Measurements from ENCODE around the gene RCCD1.

The RCCD1 gene

GRCh38 chr15:90955624-90956273 lies 1.1 kb downstream of the RCCD1 start:
- no peak overlapping the region for H3K9ac ChIP-seq (ENCODE audit: low read depth, low read length, poor library complexity)
- peak overlapping the region; percentile 82 for H2AK5ac ChIP-seq (ENCODE audit: low read depth, low read length)
- no peak overlapping the region for H2BK12ac ChIP-seq (ENCODE audit: low read length)
- H3K4me3 ChIP-seq (ENCODE audit: low read length in 2 of 2): peak overlapping the region in 1 of 2 donors; percentile 50
- H3K36me3 ChIP-seq (replicated peaks in 1 of 2; ENCODE audit: control insufficient read depth in 2 of 2, insufficient read depth in 2 of 2, low read length in 2 of 2): peaks cover 26 to 43% of the 10 kb centered on the region in 2 donors
- H3K79me1 ChIP-seq (ENCODE audit: low read depth, low read length): peaks cover 10% of the 10 kb centered on the region
- peak overlapping the region; percentile 71 for H2AFZ ChIP-seq (ENCODE audit: low read length)
- H2BK15ac ChIP-seq (ENCODE audit: low read length): no peak overlapping the region
- H3K4me2 ChIP-seq (ENCODE audit: insufficient read depth, low read length, poor library complexity, severe bottlenecking): peak overlapping the region; percentile 86
- WGBS, 2 donors (ENCODE audit: extremely low coverage in 2 of 2, insufficient read length in 2 of 2, insufficient replicate concordance in 1 of 2): no CpG with 5 or more reads among the region's 20 CpGs
- H4K91ac ChIP-seq (ENCODE audit: low read depth, low read length, poor library complexity): no peak overlapping the region
- peaks cover 0 to 10% of the 10 kb centered on the region in 2 donors for H3K4me1 ChIP-seq (ENCODE audit: control insufficient read depth in 2 of 2, insufficient read depth in 1 of 2, low read depth in 1 of 2, low read length in 2 of 2)
- peak overlapping the region; percentile 96 for H3K18ac ChIP-seq (ENCODE audit: low read length)
- H3K9me3 ChIP-seq (replicated peaks in 1 of 2; ENCODE audit: control insufficient read depth in 2 of 2, insufficient read depth in 1 of 2, low read depth in 1 of 2, low read length in 2 of 2): peaks cover 0 to 1% of the 10 kb centered on the region in 2 donors
- H3K14ac ChIP-seq (ENCODE audit: low read length): no peak overlapping the region
- H3K4ac ChIP-seq (ENCODE audit: low read length): no peak overlapping the region
- no peak overlapping the region for H2BK120ac ChIP-seq (ENCODE audit: low read depth, low read length)
- H3K27me3 ChIP-seq (ENCODE audit: control insufficient read depth in 3 of 3, insufficient read depth in 3 of 3, low read depth in 1 of 3, low read length in 3 of 3): peaks cover 0 to 4% (median 0%) of the 10 kb centered on the region in 3 experiments
- no peak overlapping the region for H4K8ac ChIP-seq (ENCODE audit: low read depth, low read length)
- no peak for DNase-seq (ENCODE audit: low spot score)
- H3K23ac ChIP-seq (ENCODE audit: low read depth, low read length, poor library complexity): peak overlapping the region; percentile 1
- H3K27ac ChIP-seq (replicated peaks; ENCODE audit: low read length): no peak overlapping the region
- peak overlapping the region; percentile 95 for H2BK5ac ChIP-seq (ENCODE audit: low read length)

DNA sequence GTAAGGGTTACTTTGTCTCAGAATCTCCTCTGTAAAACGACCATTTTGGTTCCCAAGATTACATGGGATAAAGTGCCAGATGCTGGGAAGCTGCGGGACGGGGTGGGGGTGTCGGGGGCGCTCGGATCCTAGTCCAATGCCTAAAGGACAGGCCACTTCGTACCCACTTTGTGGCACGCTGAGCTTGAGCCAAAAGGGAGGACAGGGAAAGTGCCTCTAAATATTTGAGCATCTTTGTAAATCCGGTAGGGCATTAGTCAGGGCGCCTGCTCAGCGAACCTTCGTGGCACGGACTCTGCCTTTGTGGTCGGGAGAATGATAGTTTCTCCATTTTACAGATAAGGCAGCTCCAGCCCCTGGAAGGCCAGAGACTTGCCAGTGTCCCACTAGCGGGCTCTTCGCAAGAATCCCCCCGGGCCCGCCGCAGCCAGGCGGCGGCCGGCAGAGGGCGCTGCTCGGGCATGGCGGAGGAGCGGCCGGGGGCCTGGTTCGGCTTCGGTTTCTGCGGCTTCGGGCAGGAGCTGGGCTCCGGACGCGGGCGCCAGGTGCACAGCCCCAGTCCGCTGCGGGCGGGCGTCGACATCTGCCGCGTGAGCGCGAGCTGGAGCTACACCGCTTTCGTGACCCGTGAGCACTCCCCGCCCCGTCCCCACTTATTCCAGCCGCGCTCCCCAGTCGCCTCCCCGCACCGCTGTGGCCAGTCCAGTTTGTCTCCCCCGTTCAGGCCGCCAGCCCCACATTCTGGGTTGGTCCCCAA lies 1.8 kb downstream of the RCCD1 start:
- peak overlapping the region; percentile 97 for H3K18ac ChIP-seq (ENCODE audit: low read length)
- H3K9me3 ChIP-seq (replicated peaks in 1 of 2; ENCODE audit: control insufficient read depth in 2 of 2, insufficient read depth in 1 of 2, low read depth in 1 of 2, low read length in 2 of 2): peaks cover 0 to 1% of the 10 kb centered on the region in 2 donors
- H3K4me1 ChIP-seq (ENCODE audit: control insufficient read depth in 2 of 2, insufficient read depth in 1 of 2, low read depth in 1 of 2, low read length in 2 of 2): peaks cover 0 to 10% of the 10 kb centered on the region in 2 donors
- WGBS, 2 donors (ENCODE audit: extremely low coverage in 2 of 2, insufficient read length in 2 of 2, insufficient replicate concordance in 1 of 2): no CpG with 5 or more reads among the region's 56 CpGs
- peak overlapping the region; percentile 91 for H2AK5ac ChIP-seq (ENCODE audit: low read depth, low read length)
- peaks cover 0 to 4% (median 0%) of the 10 kb centered on the region in 3 experiments for H3K27me3 ChIP-seq (ENCODE audit: control insufficient read depth in 3 of 3, insufficient read depth in 3 of 3, low read depth in 1 of 3, low read length in 3 of 3)
- no peak overlapping the region for H3K14ac ChIP-seq (ENCODE audit: low read length)
- peak overlapping the region; percentile 90 for H3K4me2 ChIP-seq (ENCODE audit: insufficient read depth, low read length, poor library complexity, severe bottlenecking)
- no peak overlapping the region for H3K27ac ChIP-seq (replicated peaks; ENCODE audit: low read length)
- peaks cover 29 to 43% of the 10 kb centered on the region in 2 donors for H3K36me3 ChIP-seq (replicated peaks in 1 of 2; ENCODE audit: control insufficient read depth in 2 of 2, insufficient read depth in 2 of 2, low read length in 2 of 2)
- H3K9ac ChIP-seq (ENCODE audit: low read depth, low read length, poor library complexity): peak overlapping the region; percentile 95
- peak overlapping the region; percentile 71 for H2AFZ ChIP-seq (ENCODE audit: low read length)
- H4K8ac ChIP-seq (ENCODE audit: low read depth, low read length): no peak overlapping the region
- peak; percentile 81 for DNase-seq (ENCODE audit: low spot score)
- peak overlapping the region; percentile 1 for H3K23ac ChIP-seq (ENCODE audit: low read depth, low read length, poor library complexity)
- no peak overlapping the region for H4K91ac ChIP-seq (ENCODE audit: low read depth, low read length, poor library complexity)
- no peak overlapping the region for H2BK12ac ChIP-seq (ENCODE audit: low read length)
- no peak overlapping the region for H2BK5ac ChIP-seq (ENCODE audit: low read length)
- peaks cover 10% of the 10 kb centered on the region for H3K79me1 ChIP-seq (ENCODE audit: low read depth, low read length)
- H2BK15ac ChIP-seq (ENCODE audit: low read length): peak overlapping the region; percentile 85
- no peak overlapping the region for H2BK120ac ChIP-seq (ENCODE audit: low read depth, low read length)
- peak overlapping the region; percentile 31 to 86 for H3K4me3 ChIP-seq (ENCODE audit: low read length in 2 of 2)
- H3K4ac ChIP-seq (ENCODE audit: low read length): no peak overlapping the region

GRCh38 chr15:90957031-90957790 lies 2.5 kb downstream of the RCCD1 start:
- Histone ChIP-seq H3K18ac (ENCODE audit: low read length) (peak overlapping the region; percentile 97), H3K79me1 (ENCODE audit: low read depth, low read length) (peaks cover 10% of the 10 kb centered on the region), H4K91ac (ENCODE audit: low read depth, low read length, poor library complexity) (no peak overlapping the region), H3K36me3 (replicated peaks in 1 of 2; ENCODE audit: control insufficient read depth in 2 of 2, insufficient read depth in 2 of 2, low read length in 2 of 2) (peaks cover 28 to 43% of the 10 kb centered on the region in 2 donors), H3K27ac (replicated peaks; ENCODE audit: low read length) (no peak overlapping the region), H3K4me2 (ENCODE audit: insufficient read depth, low read length, poor library complexity, severe bottlenecking) (peak overlapping the region; percentile 90), H3K4me1 (ENCODE audit: control insufficient read depth in 2 of 2, insufficient read depth in 1 of 2, low read depth in 1 of 2, low read length in 2 of 2) (peaks cover 0 to 10% of the 10 kb centered on the region in 2 donors), H3K14ac (ENCODE audit: low read length) (peak overlapping the region; percentile 9), H3K23ac (ENCODE audit: low read depth, low read length, poor library complexity) (peak overlapping the region; percentile 89), H2BK12ac (ENCODE audit: low read length) (no peak overlapping the region), H3K4ac (ENCODE audit: low read length) (no peak overlapping the region), H2BK120ac (ENCODE audit: low read depth, low read length) (no peak overlapping the region), H2BK5ac (ENCODE audit: low read length) (peak overlapping the region; percentile 48), H3K9me3 (replicated peaks in 1 of 2; ENCODE audit: control insufficient read depth in 2 of 2, insufficient read depth in 1 of 2, low read depth in 1 of 2, low read length in 2 of 2) (peaks cover 0 to 1% of the 10 kb centered on the region in 2 donors), H3K4me3 (ENCODE audit: low read length in 2 of 2) (peak overlapping the region; percentile 9 to 86), H2AFZ (ENCODE audit: low read length) (peak overlapping the region; percentile 71), H3K27me3 (ENCODE audit: control insufficient read depth in 3 of 3, insufficient read depth in 3 of 3, low read depth in 1 of 3, low read length in 3 of 3) (peaks cover 0 to 4% (median 0%) of the 10 kb centered on the region in 3 experiments), H3K9ac (ENCODE audit: low read depth, low read length, poor library complexity) (peak overlapping the region; percentile 95), H4K8ac (ENCODE audit: low read depth, low read length) (peak overlapping the region; percentile 82), H2BK15ac (ENCODE audit: low read length) (peak overlapping the region; percentile 85), H2AK5ac (ENCODE audit: low read depth, low read length) (peak overlapping the region; percentile 91)
- no CpG with 5 or more reads among the region's 63 CpGs for WGBS, 2 donors (ENCODE audit: extremely low coverage in 2 of 2, insufficient read length in 2 of 2, insufficient replicate concordance in 1 of 2)
- peak; percentile 32 for DNase-seq (ENCODE audit: low spot score)

Data from neuronal stem cell (in vitro differentiated cells).